K562 (cell line): ENCODE measurements around the gene EPHA4. TPM values are rescaled to one million over a fixed set of nuclear protein-coding genes. Genes with fewer than 3 reads are reported as not detected.

Experiments
- ATAC-seq: fragments of 200-7000 bp; cut with Tn5 transposase; 3 replicates; pipeline ENCODE4 v1.9.1; 2020; ENCODE audit warnings: moderate library complexity
- BruUV-seq: library from RNA; stranded (reverse); fragments of 400-500 nt; replicated peaks from 2 replicates; lab custom pipeline; 2021; lab: Mats Ljungman, UMichigan
- CTCF ChIA-PET: fragments of 300-600 bp; formaldehyde crosslinking; extraction: SDS; loops from one replicate; lab custom pipeline; 2021; ENCODE audit warnings: low intra/inter-chr PET ratio; lab: Yijun Ruan, JAX
- POLR2A ChIA-PET: fragments of 300-600, 350-650 bp; sonication (Branson Sonifier 250); formaldehyde crosslinking; extraction: SDS; loops from one replicate; lab custom pipeline; 2021; ENCODE audit warnings: antibody characterized with exemption, inconsistent platforms; lab: Yijun Ruan, JAX
- DNase-seq, 4 experiments: peaks; one replicate each; pipeline versions ENCODE4 v3.0.0 to v3.0.0-alpha.2; 2011 to 2018; ENCODE audit warnings: low spot score in 3 of 4, mixed read lengths in 3 of 4; ENCODE audit errors: extremely low read depth in 1 of 4
- FAIRE-seq: peaks from 2 replicates; lab custom pipeline; 2011; peaks lifted over from hg19 to GRCh38; lab: Jason Lieb, UNC
- H2AFZ ChIP-seq: 2 replicates; pipeline ENCODE4 v1.6.0; 2011; ENCODE audit warnings: low read depth, low read length, control low read depth, inconsistent platforms
- H3K27ac ChIP-seq: fragments of 200-600 bp; 3 replicates; pipeline ENCODE4 v1.8.0; 2011; ENCODE audit warnings: low read depth, mild to moderate bottlenecking, control low read depth, inconsistent platforms, low read length, moderate library complexity, mixed read lengths; ENCODE audit errors: extremely low read depth
- H3K27me3 ChIP-seq, 2 experiments: fragments of 300-600 bp in 1 of 2; 2 replicates in 1 of 2; 3 replicates in 1 of 2; pipeline versions ENCODE4 v1.6.0 to v1.8.0; 2011; ENCODE audit warnings: inconsistent platforms in 2 of 2, low read length in 2 of 2, mild to moderate bottlenecking in 1 of 2, mixed read lengths in 1 of 2, moderate library complexity in 1 of 2; ENCODE audit not compliant: control insufficient read depth in 2 of 2, insufficient read depth in 2 of 2
- H3K36me3 ChIP-seq: fragments of 300-600 bp; 3 replicates; pipeline ENCODE4 v1.8.0; 2011; ENCODE audit warnings: mild to moderate bottlenecking, low read length, inconsistent platforms; ENCODE audit not compliant: control insufficient read depth, insufficient read depth
- H3K4me1 ChIP-seq, 2 experiments: fragments of 200-600 bp in 1 of 2; replicated peaks in 1 of 2; 2 replicates in 1 of 2; 3 replicates in 1 of 2; pipeline versions ENCODE4 v1.5.1 to v1.8.0; 2011; ENCODE audit warnings: inconsistent platforms in 2 of 2, low read length in 2 of 2, mild to moderate bottlenecking in 1 of 2, mixed read lengths in 1 of 2, moderate library complexity in 1 of 2; ENCODE audit not compliant: control insufficient read depth in 2 of 2, insufficient read depth in 2 of 2
- H3K4me2 ChIP-seq: 2 replicates; pipeline ENCODE4 v1.6.1; 2011; ENCODE audit warnings: low read length, control low read depth, inconsistent platforms, mixed read lengths; ENCODE audit not compliant: insufficient read depth
- H3K4me3 ChIP-seq: fragments of 200-600 bp; sonication (generic), shearing (Covaris generic); 2 replicates; pipeline ENCODE4 v1.5.1; 2016; ENCODE audit warnings: control low read depth, inconsistent platforms
- H3K79me2 ChIP-seq: fragments of 200-600 bp; 3 replicates; pipeline ENCODE4 v1.8.0; 2011; ENCODE audit warnings: low read length, inconsistent platforms; ENCODE audit not compliant: control insufficient read depth, insufficient read depth
- H3K9ac ChIP-seq, 2 experiments: 2 replicates each; pipeline versions ENCODE4 v1.6.0 to v1.6.1; 2011; ENCODE audit warnings: low read depth in 2 of 2, low read length in 2 of 2, control low read depth in 1 of 2, inconsistent platforms in 1 of 2, mild to moderate bottlenecking in 1 of 2, mixed read lengths in 1 of 2; ENCODE audit not compliant: insufficient read depth in 1 of 2
- H3K9me1 ChIP-seq: one replicate; pipeline ENCODE4 v1.6.0; 2011; ENCODE audit warnings: inconsistent platforms, mild to moderate bottlenecking, low read length, moderate library complexity; ENCODE audit not compliant: control insufficient read depth, insufficient read depth
- H3K9me3 ChIP-seq: replicated peaks from 2 replicates; pipeline ENCODE4 v1.5.1; 2011; ENCODE audit warnings: low read depth, low read length, inconsistent platforms; ENCODE audit not compliant: control insufficient read depth, insufficient read depth
- H4K20me1 ChIP-seq: replicated peaks from 2 replicates; pipeline ENCODE4 v1.6.1; 2011; ENCODE audit warnings: low read length, inconsistent platforms, mixed read lengths; ENCODE audit not compliant: control insufficient read depth, insufficient read depth
- CBX5 ChIP-seq: IDR thresholded peaks from 2 replicates; pipeline ENCODE4 v1.6.1; 2014; ENCODE audit warnings: low read depth, borderline replicate concordance
- CCNT2 ChIP-seq: IDR thresholded peaks from 2 replicates; pipeline ENCODE4 v1.6.1; 2011; ENCODE audit warnings: borderline replicate concordance, low read depth, mild to moderate bottlenecking, moderate library complexity, mixed read lengths, low read length; ENCODE audit not compliant: insufficient read length; ENCODE audit errors: extremely low read depth
- DDX20 ChIP-seq: fragments of 450-650 bp; IDR thresholded peaks from 2 replicates; pipeline ENCODE4 v1.6.1; 2016; ENCODE audit warnings: missing genetic modification characterization, low read depth, mild to moderate bottlenecking, missing compliant biosample characterization, moderate library complexity
- HDAC1 ChIP-seq, 2 experiments: fragments of 450-650 bp; IDR thresholded peaks; 2 replicates each; pipeline ENCODE4 v1.6.1; 2016 to 2017; ENCODE audit warnings: inconsistent platforms in 1 of 2, mild to moderate bottlenecking in 1 of 2, moderate library complexity in 1 of 2
- KDM4B ChIP-seq, 2 experiments: fragments of 450-650 bp in 1 of 2; sonication (generic) in 1 of 2; IDR thresholded peaks; 2 replicates each; pipeline ENCODE4 v1.6.1; 2016 to 2017; ENCODE audit warnings: borderline replicate concordance in 2 of 2, antibody characterized with exemption in 1 of 2, low read depth in 1 of 2, mild to moderate bottlenecking in 1 of 2
- MBD2 ChIP-seq: sonication (generic); IDR thresholded peaks from 2 replicates; pipeline ENCODE4 v1.6.1; 2016; ENCODE audit warnings: low read depth, borderline replicate concordance
- SMAD2 ChIP-seq: fragments of 150-350 bp; IDR thresholded peaks from 2 replicates; pipeline ENCODE4 v1.6.1; 2014; ENCODE audit warnings: low read depth, mild to moderate bottlenecking, low read length
- U2AF2 ChIP-seq: fragments of 200-400 bp; formaldehyde crosslinking; optimal IDR thresholded peaks from 2 replicates; pipeline ENCODE3; 2017; ENCODE audit warnings: low read depth, mild to moderate bottlenecking, low read length
- ZNF639 ChIP-seq, 2 experiments: fragments of 200-800 bp in 1 of 2; sonication (Bioruptor generic) in 1 of 2; sonication (generic) in 1 of 2; formaldehyde crosslinking in 1 of 2; IDR thresholded peaks in 1 of 2; conservative IDR thresholded peaks in 1 of 2; 2 replicates each; pipeline versions ENCODE4 v1.5.0 to v1.6.1; 2016 to 2020; ENCODE audit warnings: missing compliant biosample characterization in 1 of 2, missing genetic modification characterization in 1 of 2, missing genetic modification reagents in 1 of 2
- ZNF764 ChIP-seq: fragments of 250-450 bp; sonication (Bioruptor Pico); IDR thresholded peaks from 2 replicates; pipeline ENCODE4 v1.4.0; 2020; ENCODE audit warnings: low read depth, mild to moderate bottlenecking, moderate library complexity
- WGBS: fragments of 100-300 bp; shearing (Covaris generic); methylation state at CpG from one replicate; pipeline ENCODE4 v1.1.6; 2016; ENCODE audit warnings: low coverage, mixed read lengths; ENCODE audit not compliant: insufficient coverage; ENCODE audit errors: missing lambda C conversion rate; 5-methylcytosine and 5-hydroxymethylcytosine counted together
- in situ Hi-C: fragments of 300-500 bp; cut with MboI; formaldehyde crosslinking; loops from 4 replicates; pipeline ENCODE4 v1.15.0; 2018; ENCODE audit warnings: inconsistent platforms, mixed read lengths
- intact Hi-C: fragments of 100-400 bp; cut with micrococcal nuclease; formaldehyde crosslinking; loops from 2 replicates; pipeline ENCODE4 v1.14.2; 2022
- polyA plus RNA-seq, 8 experiments: library from polyadenylated mRNA; depleted of rRNA in 4 of 8; stranded (reverse) in 5 of 8; unstranded in 3 of 8; fragments of >200 nt; fragmentation: Nextera tagmentation in 2 of 8; fragmentation: Illumina TruSeq in 1 of 8; extraction: Ambion mirVana in 2 of 8; extraction: Trizol in 1 of 8; gene quantifications; 2 replicates each; pipeline versions ENCODE4 v1.2.1 to v1.2.3, GENCODE V29; 2011 to 2014; ENCODE audit warnings: inconsistent platforms in 1 of 8, missing spikeins in 1 of 8
- total RNA-seq, 7 experiments: library from RNA; depleted of rRNA in 6 of 7; stranded (reverse); fragments of >200 nt in 6 of 7; fragmentation: Illumina TruSeq in 2 of 7; extraction: Trizol in 2 of 7; gene quantifications; 2 replicates each; pipeline versions ENCODE4 v1.2.1 to v1.2.3, GENCODE V29; 2011 to 2021; ENCODE audit warnings: low replicate concordance in 1 of 7
- TF ChIP-seq, protein P1 (sequence below): fragments of 450-650 bp; IDR thresholded peaks from 2 replicates; pipeline ENCODE4 v1.6.1; 2016; ENCODE audit warnings: mild to moderate bottlenecking

Gene EPHA4
- total and polyA plus RNA-seq, 9 of the 15 experiments (the other 6 are each of a cell fraction or from before 2014, with no cell fraction given): 0.07 to 0.09 (median 0.07) TPM; not detected in 6

DNA sequence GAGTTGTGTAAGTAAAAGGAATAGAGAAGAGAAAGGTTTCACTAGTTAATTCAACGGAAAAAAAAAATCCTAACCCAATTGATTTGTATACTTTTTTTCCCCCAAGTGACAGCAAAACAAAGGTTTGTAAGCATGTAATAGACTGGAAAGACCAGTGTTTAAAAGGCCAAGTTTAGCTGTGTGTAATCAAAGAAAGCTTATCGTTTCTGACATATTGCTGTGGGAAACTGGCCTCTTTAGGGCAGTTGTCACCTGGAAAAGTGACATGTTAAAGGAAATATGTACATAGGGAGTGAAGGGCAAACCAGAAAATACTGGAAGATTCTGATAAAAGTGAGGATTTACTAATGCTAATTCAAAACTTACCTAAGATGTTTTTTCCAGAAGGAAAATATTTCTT lies 45.9 kb upstream of the EPHA4 start:
- H3K4me1 ChIP-seq: no peaks in the 10 kb centered on the region
- ATAC-seq: no peak
- intact Hi-C loops (no loop called here), in situ Hi-C loops (no loop called here)
- H3K4me2 ChIP-seq: no peak overlapping the region
- no peaks in the 10 kb centered on the region for H3K9me3 ChIP-seq
- no peaks in the 10 kb centered on the region for H3K27me3 ChIP-seq
- no peak for DNase-seq
- no peaks in the 10 kb centered on the region for H4K20me1 ChIP-seq
- no TSS peak for BruUV-seq
- no peak overlapping the region for H3K4me3 ChIP-seq
- no peaks in the 10 kb centered on the region for H3K79me2 ChIP-seq
- ChIA-PET CTCF (no interaction called here), POLR2A (interaction anchor here (0.9 kb wide), 1 partner anchor 45 kb away, joined by 3 read pairs; no protein-coding TSS in a partner anchor)
- TF ChIP-seq CBX5: no peak
- TF ChIP-seq CCNT2: no peak
- TF ChIP-seq ZNF639 (CRISPR knock-in tag; conservative IDR thresholded peaks at IDR 0.05 in 1 of 2, IDR thresholded peaks at IDR 0.05 in 1 of 2): no peak
- no peak for TF ChIP-seq SMAD2
- no peak for TF ChIP-seq ZNF764
- no peak for TF ChIP-seq U2AF2
- no peak for TF ChIP-seq MBD2
- TF ChIP-seq, protein P1, sequence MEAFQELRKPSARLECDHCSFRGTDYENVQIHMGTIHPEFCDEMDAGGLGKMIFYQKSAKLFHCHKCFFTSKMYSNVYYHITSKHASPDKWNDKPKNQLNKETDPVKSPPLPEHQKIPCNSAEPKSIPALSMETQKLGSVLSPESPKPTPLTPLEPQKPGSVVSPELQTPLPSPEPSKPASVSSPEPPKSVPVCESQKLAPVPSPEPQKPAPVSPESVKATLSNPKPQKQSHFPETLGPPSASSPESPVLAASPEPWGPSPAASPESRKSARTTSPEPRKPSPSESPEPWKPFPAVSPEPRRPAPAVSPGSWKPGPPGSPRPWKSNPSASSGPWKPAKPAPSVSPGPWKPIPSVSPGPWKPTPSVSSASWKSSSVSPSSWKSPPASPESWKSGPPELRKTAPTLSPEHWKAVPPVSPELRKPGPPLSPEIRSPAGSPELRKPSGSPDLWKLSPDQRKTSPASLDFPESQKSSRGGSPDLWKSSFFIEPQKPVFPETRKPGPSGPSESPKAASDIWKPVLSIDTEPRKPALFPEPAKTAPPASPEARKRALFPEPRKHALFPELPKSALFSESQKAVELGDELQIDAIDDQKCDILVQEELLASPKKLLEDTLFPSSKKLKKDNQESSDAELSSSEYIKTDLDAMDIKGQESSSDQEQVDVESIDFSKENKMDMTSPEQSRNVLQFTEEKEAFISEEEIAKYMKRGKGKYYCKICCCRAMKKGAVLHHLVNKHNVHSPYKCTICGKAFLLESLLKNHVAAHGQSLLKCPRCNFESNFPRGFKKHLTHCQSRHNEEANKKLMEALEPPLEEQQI: no peak
- TF ChIP-seq DDX20: no peak
- no peak for TF ChIP-seq HDAC1 (IDR thresholded peaks at IDR 0.05)
- no peak for TF ChIP-seq KDM4B (IDR thresholded peaks at IDR 0.05; ENCODE audit: borderline replicate concordance in 2 of 2, low read depth in 1 of 2)
- no peaks in the 10 kb centered on the region for H3K9me1 ChIP-seq
- no peaks in the 10 kb centered on the region for H3K36me3 ChIP-seq
- WGBS: 0% methylated on average over 2 of the region's 2 CpGs
- no peak overlapping the region for H2AFZ ChIP-seq
- no peak overlapping the region for H3K9ac ChIP-seq
- H3K27ac ChIP-seq: no peak overlapping the region
- no peak for FAIRE-seq
